Measurements from ENCODE around the gene ROS1.

Gene ROS1

DNA sequence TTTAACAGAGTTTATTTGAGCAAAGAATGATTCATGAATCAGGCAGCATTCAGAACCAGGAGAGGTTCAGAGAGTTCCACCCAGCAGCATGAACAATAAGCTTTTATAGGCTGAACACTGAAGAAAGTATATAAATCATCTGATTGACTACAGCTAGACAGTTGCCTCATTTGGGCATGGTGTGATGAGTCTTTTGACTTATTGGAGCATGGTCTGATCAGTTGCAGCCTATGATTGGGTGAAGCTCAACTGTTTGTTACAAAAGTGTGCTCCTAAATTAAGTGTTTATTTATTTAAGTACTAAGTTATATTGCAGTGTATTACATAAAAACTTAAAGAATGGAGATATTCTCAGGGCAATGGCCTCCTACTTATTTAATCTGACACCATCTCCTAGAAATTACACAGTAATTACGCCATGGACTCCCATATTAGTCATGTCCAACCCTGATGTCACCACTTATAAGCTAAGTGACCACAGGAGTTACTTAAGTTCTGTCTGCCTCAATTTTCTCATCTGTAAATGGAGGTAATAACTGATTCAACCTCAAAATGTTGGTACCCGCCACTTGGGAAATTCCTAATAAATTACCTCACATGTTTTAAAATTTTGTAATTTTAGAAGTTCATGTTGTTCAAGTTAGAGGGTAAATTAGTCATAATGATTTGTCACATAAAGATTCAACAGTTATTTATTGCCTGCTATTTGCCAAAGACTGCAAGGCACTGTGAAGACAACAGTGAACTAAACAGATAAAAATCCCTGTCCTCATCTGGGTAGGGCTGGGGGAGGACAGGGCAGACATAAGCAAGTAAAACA lies 15.2 kb upstream of the ROS1 start:
- peak; percentile 43 to 86 (median 70) for DNase-seq

DNA sequence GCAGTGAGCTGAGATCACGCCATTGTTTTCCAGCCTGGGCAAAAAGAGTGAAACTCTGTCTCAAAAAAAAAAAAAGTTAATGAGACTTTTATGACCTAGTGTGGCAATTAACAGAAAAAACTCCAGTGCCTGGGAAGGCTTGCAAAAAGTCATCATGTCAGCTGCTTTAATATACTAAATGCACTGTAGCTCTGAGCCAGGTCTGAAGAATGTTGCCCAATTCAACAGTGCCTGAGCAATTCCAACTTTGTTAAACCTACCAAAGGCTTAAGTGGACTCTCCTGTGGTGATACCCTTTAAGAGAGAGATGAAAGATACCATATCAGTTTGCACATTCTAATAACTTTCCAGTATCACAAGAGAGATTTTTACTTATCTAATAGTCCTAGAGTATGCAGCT lies 6.5 kb upstream of the ROS1 start:
- no peak for DNase-seq

GRCh38 chr6:117423754-117424153 lies 2.0 kb downstream of the ROS1 start:
- DNase-seq: no peak

DNA sequence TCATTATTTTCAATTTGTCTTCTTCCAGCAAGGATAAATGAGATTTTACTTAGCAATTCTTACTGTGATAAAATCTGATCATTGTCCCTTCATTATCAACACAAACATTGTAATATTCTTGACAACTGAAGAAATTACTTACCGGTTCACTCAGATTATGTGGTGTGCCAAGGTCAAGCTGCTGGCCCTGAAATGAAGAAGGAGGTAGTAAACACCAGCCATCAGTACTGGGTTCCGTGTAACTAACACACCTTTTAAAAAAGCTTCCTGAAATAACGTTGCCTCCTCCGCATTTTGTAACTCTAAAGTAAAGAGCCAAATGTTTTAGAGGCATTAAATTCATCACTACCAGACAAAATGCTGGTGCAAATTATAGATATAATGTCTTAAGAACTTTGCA lies 7.4 kb downstream of the ROS1 start:
- DNase-seq: no peak

- no peak for DNase-seq
These were observed 7.9 kb downstream of the ROS1 start for GRCh38 chr6:117417851-117418250.

DNA sequence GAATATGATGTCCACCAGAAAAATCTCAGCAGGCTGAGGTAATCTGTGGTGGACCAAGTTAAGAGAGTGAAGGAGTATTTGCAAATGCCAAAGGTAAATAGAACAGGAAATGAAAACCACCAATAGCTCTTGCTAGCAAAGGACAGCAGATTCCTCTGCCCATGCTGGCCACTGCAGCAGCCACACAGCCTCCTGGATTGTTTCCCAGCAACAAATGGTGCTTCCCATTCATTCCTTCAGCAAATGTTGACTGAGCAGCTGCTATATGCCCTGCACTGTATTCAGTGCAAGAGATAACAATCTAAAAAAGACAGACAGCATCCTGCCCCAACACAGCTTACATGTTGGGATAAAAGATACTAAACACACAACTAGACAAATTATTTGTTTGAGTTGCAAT lies 11.0 kb downstream of the ROS1 start:
- no peak for DNase-seq

- DNase-seq: no peak
These were observed 14.3 kb downstream of the ROS1 start for GRCh38 chr6:117411474-117411873.

GRCh38 chr6:117409863-117410262 lies 15.9 kb downstream of the ROS1 start:
- no peak for DNase-seq

GRCh38 chr6:117409420-117409819 lies 16.3 kb downstream of the ROS1 start:
- DNase-seq: no peak

DNA sequence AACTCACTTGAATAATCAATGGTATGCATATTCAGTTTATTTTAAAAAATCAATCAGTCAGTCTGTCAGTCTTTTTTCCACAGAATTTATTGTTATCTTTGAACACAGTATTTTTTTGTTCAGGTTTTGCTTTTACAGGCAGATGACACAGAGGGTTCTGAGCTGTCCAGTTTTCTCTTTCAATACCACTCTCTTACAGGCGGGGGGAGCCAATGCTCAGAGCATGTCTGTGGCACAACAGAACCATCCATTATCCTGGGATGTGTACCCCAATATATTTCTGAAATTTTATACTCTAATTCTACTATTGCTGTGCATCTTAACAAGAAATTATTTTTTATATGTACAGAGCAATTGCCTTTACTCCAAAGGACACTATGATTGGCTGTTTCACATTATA lies 21.2 kb downstream of the ROS1 start:
- no peak for DNase-seq

DNA sequence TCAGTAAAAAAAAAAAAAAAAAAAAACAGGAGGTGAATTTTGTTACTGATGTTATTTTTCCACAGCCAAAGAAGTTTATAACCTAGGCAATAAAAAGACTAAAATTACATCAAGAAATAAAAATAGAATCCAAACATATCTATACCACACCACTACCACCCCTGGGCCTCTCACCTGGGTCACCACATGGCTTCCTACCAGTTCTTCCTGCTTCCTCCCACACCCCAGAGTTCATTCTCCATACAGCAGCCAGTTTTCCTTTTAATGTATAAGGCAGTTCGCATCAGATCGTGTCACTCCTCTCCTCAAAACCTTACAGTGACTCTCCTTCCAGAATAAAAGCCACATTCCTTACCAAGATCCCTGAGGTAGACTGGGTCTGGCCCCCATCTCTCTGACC lies 23.9 kb downstream of the ROS1 start:
- DNase-seq: no peak

GRCh38 chr6:117399924-117400323 lies 25.8 kb downstream of the ROS1 start:
- no peak for DNase-seq

GRCh38 chr6:117399126-117399525 lies 26.6 kb downstream of the ROS1 start:
- DNase-seq: no peak

DNA sequence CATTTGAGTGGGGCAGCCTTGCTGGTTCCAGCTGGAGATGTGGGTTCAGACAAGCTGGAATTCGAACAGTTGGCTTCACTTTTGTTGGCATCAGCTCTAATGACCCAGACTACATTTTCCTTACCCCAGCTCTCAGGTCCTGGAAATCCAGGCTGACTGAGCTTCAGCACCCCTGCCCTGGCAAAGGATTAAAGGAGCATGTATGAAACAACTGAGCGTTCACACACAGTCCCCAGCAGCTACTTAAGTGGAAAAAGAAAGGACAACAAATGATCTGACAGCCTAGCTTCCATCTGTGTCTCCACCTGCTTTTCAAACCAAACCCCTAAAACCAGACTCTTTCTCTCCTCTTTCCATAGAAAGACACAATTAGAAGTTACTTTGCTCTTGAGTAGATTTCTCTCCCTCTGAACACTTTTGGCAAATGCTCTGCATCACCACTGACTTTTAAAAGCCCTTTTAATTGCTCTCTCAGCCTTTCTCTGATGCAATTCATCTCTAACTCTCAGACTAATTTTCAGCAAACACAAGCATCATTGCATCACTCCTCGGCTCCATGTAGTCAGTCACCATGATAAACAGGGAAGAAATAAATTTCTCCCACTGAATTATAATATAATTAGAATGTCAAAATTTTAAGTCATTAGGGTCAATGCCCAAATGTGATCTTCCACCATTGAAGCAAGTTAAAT lies 28.1 kb downstream of the ROS1 start:
- no peak for DNase-seq

DNA sequence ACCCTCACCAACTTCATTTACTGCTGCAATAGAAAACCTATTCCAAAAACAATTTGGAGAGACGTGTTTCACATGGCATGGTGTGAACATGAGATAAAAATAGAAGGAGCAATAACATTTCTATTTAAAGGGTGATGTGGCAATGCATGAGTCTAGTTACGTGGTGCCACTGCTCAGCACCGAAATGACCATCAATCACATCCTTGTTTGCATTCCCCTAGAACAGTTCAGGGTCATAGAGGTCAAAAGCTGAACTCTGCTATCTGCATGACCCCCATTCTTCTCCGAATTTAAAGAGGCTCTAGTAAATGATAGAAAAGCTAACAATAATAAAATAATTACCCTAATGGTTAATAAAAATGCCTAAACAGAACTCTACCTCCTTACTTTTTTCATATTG lies 29.5 kb downstream of the ROS1 start:
- DNase-seq: no peak

GRCh38 chr6:117395164-117395563 lies 30.6 kb downstream of the ROS1 start:
- no peak for DNase-seq

- no peak for DNase-seq
These were observed 32.7 kb downstream of the ROS1 start for GRCh38 chr6:117393045-117393444.

- no peak for DNase-seq
These were observed 33.7 kb downstream of the ROS1 start for GRCh38 chr6:117391874-117392583.

DNA sequence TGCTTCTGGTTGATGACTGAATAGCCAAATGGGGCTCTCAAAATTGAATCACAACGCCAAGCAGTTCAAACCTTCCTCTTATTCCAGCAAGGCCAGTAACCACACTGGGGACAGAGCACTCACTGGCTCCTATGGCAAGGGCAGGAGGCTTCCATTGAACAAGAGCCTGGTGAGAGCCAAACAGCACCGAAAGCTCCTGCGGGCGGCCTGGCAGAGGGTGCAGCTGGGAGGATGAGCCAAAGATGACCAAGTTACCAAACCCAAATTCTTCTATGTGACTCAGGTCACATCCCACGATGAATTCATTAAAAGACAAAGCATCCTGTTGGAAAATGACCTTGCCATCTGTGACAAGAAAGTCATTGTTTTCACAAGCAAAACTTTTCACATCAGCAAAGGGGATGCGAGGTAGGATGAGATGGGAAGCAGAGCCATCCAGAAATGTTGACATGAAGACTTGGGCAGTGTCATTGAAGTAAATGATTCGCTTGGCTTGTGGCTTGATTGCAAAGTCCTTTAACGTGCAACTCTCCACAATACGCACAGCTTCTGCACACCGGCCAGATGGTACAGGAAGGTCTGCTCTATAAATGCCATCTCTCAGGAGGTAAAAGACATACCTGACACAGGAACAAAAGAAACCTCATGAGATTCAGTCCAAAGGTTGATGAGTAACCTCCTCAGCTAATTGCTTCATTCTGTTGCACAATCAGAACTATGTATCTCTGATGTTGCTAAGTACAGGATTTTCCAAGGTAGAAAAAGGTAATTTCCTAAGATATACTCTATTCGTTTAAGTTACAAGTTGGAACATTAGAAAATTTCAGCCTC lies 36.3 kb downstream of the ROS1 start:
- peak in 2 of 3 donors; percentile 2 to 21 for DNase-seq

GRCh38 chr6:117387454-117387974 lies 38.2 kb downstream of the ROS1 start:
- no peak for DNase-seq

DNA sequence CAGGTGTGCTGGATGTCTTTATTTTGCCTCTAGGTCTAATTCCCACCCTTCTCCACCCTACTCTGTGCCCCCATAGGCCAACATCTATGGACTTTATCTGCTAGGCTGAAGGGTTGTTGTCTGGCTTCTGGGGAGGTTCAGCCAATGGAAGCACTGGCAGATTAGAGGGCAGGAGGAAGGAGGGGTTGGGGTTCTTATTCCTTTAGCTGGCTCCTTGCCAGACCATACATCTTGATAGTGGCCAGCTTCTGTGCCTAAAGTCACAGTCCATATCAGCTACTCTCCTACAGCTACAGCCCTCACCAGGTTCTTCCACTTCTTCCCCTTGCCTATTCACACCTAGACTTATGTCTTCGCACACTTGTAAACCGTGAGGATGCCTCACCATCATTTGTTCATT lies 41.1 kb downstream of the ROS1 start:
- no peak for DNase-seq

- peak in 2 of 3 donors; percentile 1 to 18 for DNase-seq
These were observed 44.0 kb downstream of the ROS1 start for GRCh38 chr6:117381749-117382148.

DNA sequence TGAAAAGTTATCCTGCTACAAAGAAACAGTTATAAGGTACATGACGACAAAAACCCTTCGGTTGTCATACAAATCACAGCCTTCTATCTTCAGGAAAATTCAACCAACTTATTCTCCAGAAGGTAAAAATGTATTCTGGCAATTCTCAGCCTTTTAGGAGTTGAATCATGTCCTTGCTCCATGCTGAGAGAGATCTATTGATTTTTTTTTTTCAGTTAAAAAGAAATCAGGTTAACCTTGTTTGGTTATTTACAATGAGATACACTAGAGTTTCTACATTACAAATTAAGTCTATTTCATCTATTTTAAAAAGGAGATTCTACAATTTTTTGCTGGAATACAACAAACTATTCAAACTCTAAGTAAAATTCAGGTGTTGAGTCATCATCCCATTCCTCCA lies 45.4 kb downstream of the ROS1 start:
- DNase-seq: peak in 1 of 3 donors; percentile 5
